ENCODE results near the gene PRIM1. TPM values are rescaled to one million over a fixed set of nuclear protein-coding genes. Genes with fewer than 3 reads are reported as not detected.

Gene PRIM1
- total and polyA plus RNA-seq, 2 of the 4 experiments (the other 2 are of a cell fraction): 8.6 to 12.0 TPM

GRCh38 chr12:56684745-56685359, 67.3 kb downstream of the PRIM1 start:
- no peak overlapping the region for H4K8ac ChIP-seq (ENCODE audit: low read depth in 2 of 2, low read length in 2 of 2)
- peak overlapping the region; percentile 27 for H3K4me3 ChIP-seq (ENCODE audit: insufficient read depth, low read depth, low read length)
- 0 out of 2 replicates have a peak overlapping the region, but pooled peaks have one; percentile 15 for H3K23ac ChIP-seq (ENCODE audit: low read depth, low read length)
- no peak overlapping the region for H2AFZ ChIP-seq (replicated peaks; ENCODE audit: low read length, poor library complexity)
- H3K9me3 ChIP-seq (ENCODE audit: control insufficient read depth, insufficient read depth, low read length): no peaks in the 10 kb centered on the region
- peak overlapping the region; percentile 90 for H3K4me2 ChIP-seq (ENCODE audit: low read depth, low read length)
- no peak overlapping the region for H2BK120ac ChIP-seq (ENCODE audit: low read depth, low read length)
- ATAC-seq (ENCODE audit: low read depth) (no peak), DNase-seq (no peak)
- H3K79me1 ChIP-seq (ENCODE audit: low read depth in 1 of 2, low read length in 2 of 2): peaks cover 6 to 29% of the 10 kb centered on the region in 2 experiments; a peak in 3 of 4 replicates
- peaks cover 17% of the 10 kb centered on the region for H3K36me3 ChIP-seq (ENCODE audit: control insufficient read depth, insufficient read depth, low read length)
- peaks cover 73% of the 10 kb centered on the region for H4K20me1 ChIP-seq (ENCODE audit: insufficient read depth, low read length)
- no peak overlapping the region for H2AK5ac ChIP-seq (ENCODE audit: low read depth, low read length)
- no peaks in the 10 kb centered on the region for H3K27me3 ChIP-seq (ENCODE audit: control insufficient read depth, insufficient read depth, low read length)
- no peak overlapping the region for H2AK9ac ChIP-seq (replicated peaks; ENCODE audit: low read depth, low read length, poor library complexity)
- ChIA-PET POLR2A (ENCODE audit: unreplicated experiment) (no interaction called here), CTCF (interaction anchor here (0.7 to 1.5 kb wide), 2 partner anchors 46 to 48 kb away, joined by 3 to 9 read pairs; no protein-coding TSS in a partner anchor)
- H3K27ac ChIP-seq (ENCODE audit: insufficient read depth, low read length): no peak overlapping the region; the same call in 1 of the 2 replicates
- H2BK5ac ChIP-seq (ENCODE audit: low read depth, low read length, poor library complexity, severe bottlenecking): no peak overlapping the region
- H2BK15ac ChIP-seq (ENCODE audit: low read depth, low read length): no peak overlapping the region
- H3K9ac ChIP-seq (ENCODE audit: low read depth, low read length): no peak overlapping the region
- H3K56ac ChIP-seq (ENCODE audit: extremely low read depth, insufficient read depth, low read length): no peak overlapping the region
- H4K91ac ChIP-seq (ENCODE audit: insufficient read depth, low read depth, low read length): no peak overlapping the region
- TF ChIP-seq FOS (IDR thresholded peaks at IDR 0.05; ENCODE audit: low read depth, low read length) (no peak), NFE2L2 (IDR thresholded peaks at IDR 0.05; ENCODE audit: low read depth, low read length) (no peak), MAFK (IDR thresholded peaks at IDR 0.05; ENCODE audit: low read depth, low read length) (no peak), RAD21 (IDR thresholded peaks at IDR 0.05; ENCODE audit: low read length) (no peak), ELK1 (IDR thresholded peaks at IDR 0.05; ENCODE audit: borderline replicate concordance, low read depth, low read length) (no peak), USF2 (IDR thresholded peaks at IDR 0.05; ENCODE audit: low read depth, low read length) (no peak), CEBPB (IDR thresholded peaks at IDR 0.05; ENCODE audit: low read depth, low read length) (no peak), MXI1 (IDR thresholded peaks at IDR 0.05; ENCODE audit: borderline replicate concordance, low read depth, low read length) (no peak), POLR2A (IDR thresholded peaks at IDR 0.05; ENCODE audit: low read depth, low read length) (no peak), RFX5 (IDR thresholded peaks at IDR 0.05; ENCODE audit: low read depth, low read length) (no peak), CTCF (conservative IDR thresholded peaks at IDR 0.05; ENCODE audit: low read depth, low read length) (no peak), RCOR1 (IDR thresholded peaks at IDR 0.05; ENCODE audit: insufficient replicate concordance, low read length) (no peak), CHD1 (IDR thresholded peaks at IDR 0.05; ENCODE audit: low read depth, low read length) (no peak), BHLHE40 (IDR thresholded peaks at IDR 0.05; ENCODE audit: low read depth, low read length) (no peak), SMC3 (IDR thresholded peaks at IDR 0.05; ENCODE audit: low read depth, low read length) (no peak), MAZ (IDR thresholded peaks at IDR 0.05; ENCODE audit: borderline replicate concordance, low read depth, low read length) (no peak)
- H3K9me1 ChIP-seq (ENCODE audit: insufficient read depth, low read length): peaks cover 2% of the 10 kb centered on the region; the same call in 1 of the 2 replicates
- peaks cover 6% of the 10 kb centered on the region for H3K4me1 ChIP-seq (ENCODE audit: control insufficient read depth, insufficient read depth, low read length)
- dilution Hi-C loops (cut with HindIII; ENCODE audit: low sequenced_read_pairs, unreplicated experiment) (no loop called here), in situ Hi-C loops (cut with MboI; ENCODE audit: low sequenced_read_pairs) (no loop called here), intact Hi-C loops (cut with micrococcal nuclease) (loop anchor here (1.0 kb wide), 1 partner anchor 304 kb away; no protein-coding TSS in a partner anchor)
- H3K18ac ChIP-seq (ENCODE audit: low read depth, low read length): no peak overlapping the region
- H4K5ac ChIP-seq (ENCODE audit: low read depth, low read length): no peak overlapping the region
- no TSS peak for BruUV-seq (replicated peaks)
- no peak overlapping the region for H3K4ac ChIP-seq (ENCODE audit: low read depth, low read length)
- no peak overlapping the region for H2BK20ac ChIP-seq (ENCODE audit: low read depth, low read length)
- H3K14ac ChIP-seq (replicated peaks; ENCODE audit: low read depth, low read length): no peak overlapping the region
- no CpG with 5 or more reads among the region's 8 CpGs for WGBS, 2 experiments (ENCODE audit: extremely low coverage in 2 of 2, insufficient read length in 1 of 2)

All from IMR-90 (cell line).